HepG2 (cell line): ENCODE results near the gene SSNA1. TPM values are rescaled to one million over a fixed set of nuclear protein-coding genes. Genes with fewer than 3 reads are reported as not detected.
A peak's percentile ranks its signal among the peaks of the same experiment; 100 is the strongest.

Experiments used
- FOXK2 ChIP-seq: fragments of 450-650 bp; IDR thresholded peaks from 2 replicates; pipeline ENCODE4 v1.6.1; 2016
- IRF9 ChIP-seq: sonication (generic); formaldehyde crosslinking; IDR thresholded peaks from 2 replicates; pipeline ENCODE4 v1.8.0; 2022; ENCODE audit warnings: missing genetic modification reagents, mild to moderate bottlenecking, borderline replicate concordance
- PRPF4 ChIP-seq: fragments of 200-400 bp; formaldehyde crosslinking; IDR thresholded peaks from 2 replicates; pipeline ENCODE4 v1.6.1; 2016; ENCODE audit warnings: low read length, low read depth; ENCODE audit not compliant: poor library complexity, severe bottlenecking
- SRF ChIP-seq: IDR thresholded peaks from 2 replicates; pipeline ENCODE4 v1.6.1; 2011; ENCODE audit warnings: mild to moderate bottlenecking, low read depth, low read length, moderate library complexity
- WIZ ChIP-seq: sonication (generic); formaldehyde crosslinking; IDR thresholded peaks from 2 replicates; pipeline ENCODE4 v1.5.1; 2020; ENCODE audit warnings: mild to moderate bottlenecking, missing genetic modification reagents
- ZNF280D ChIP-seq: sonication (generic); formaldehyde crosslinking; IDR thresholded peaks from 2 replicates; pipeline ENCODE4 v1.5.1; 2020; ENCODE audit warnings: mild to moderate bottlenecking, missing genetic modification reagents
- ZNF33B ChIP-seq: sonication (generic); formaldehyde crosslinking; IDR thresholded peaks from 2 replicates; pipeline ENCODE4 v1.5.1; 2020; ENCODE audit warnings: mild to moderate bottlenecking, missing genetic modification reagents
- ZNF749 ChIP-seq: sonication (generic); formaldehyde crosslinking; IDR thresholded peaks from 2 replicates; pipeline ENCODE4 v1.8.0; 2022; ENCODE audit warnings: mild to moderate bottlenecking, missing genetic modification reagents, moderate library complexity, borderline replicate concordance
- polyA plus RNA-seq, 8 experiments: library from polyadenylated mRNA; depleted of rRNA in 3 of 8; stranded (reverse) in 7 of 8; unstranded in 1 of 8; fragments of >200 nt; fragmentation: Illumina TruSeq in 4 of 8; extraction: Trizol in 4 of 8; gene quantifications; 2 replicates each; pipeline versions ENCODE4 v1.2.1 to v1.2.3, GENCODE V29; 2011 to 2016; ENCODE audit warnings: low read depth in 4 of 8, missing spikeins in 1 of 8, mixed read lengths in 1 of 8; ENCODE audit not compliant: insufficient read depth in 1 of 8
- total RNA-seq, 5 experiments: library from RNA; depleted of rRNA; stranded (reverse); fragments of >200 nt; fragmentation: Illumina TruSeq; extraction: Trizol; gene quantifications; 2 replicates each; pipeline ENCODE4 v1.2.3, GENCODE V29; 2016; ENCODE audit warnings: low read depth in 1 of 5
- TF ChIP-seq, protein P1 (sequence below): sonication (generic); formaldehyde crosslinking; IDR thresholded peaks from 2 replicates; pipeline ENCODE4 v1.5.1; 2020; ENCODE audit warnings: mild to moderate bottlenecking, missing genetic modification reagents, borderline replicate concordance
- TF ChIP-seq, protein P2 (sequence below): sonication (generic); formaldehyde crosslinking; IDR thresholded peaks from 2 replicates; pipeline ENCODE4 v1.9.0; 2021; ENCODE audit warnings: mild to moderate bottlenecking, missing genetic modification reagents

SSNA1 gene
- total and polyA plus RNA-seq, 2 of the 13 experiments (the other 11 are each of a cell fraction or from before 2014, with no cell fraction given), result 35.9 to 49.4 TPM

DNA sequence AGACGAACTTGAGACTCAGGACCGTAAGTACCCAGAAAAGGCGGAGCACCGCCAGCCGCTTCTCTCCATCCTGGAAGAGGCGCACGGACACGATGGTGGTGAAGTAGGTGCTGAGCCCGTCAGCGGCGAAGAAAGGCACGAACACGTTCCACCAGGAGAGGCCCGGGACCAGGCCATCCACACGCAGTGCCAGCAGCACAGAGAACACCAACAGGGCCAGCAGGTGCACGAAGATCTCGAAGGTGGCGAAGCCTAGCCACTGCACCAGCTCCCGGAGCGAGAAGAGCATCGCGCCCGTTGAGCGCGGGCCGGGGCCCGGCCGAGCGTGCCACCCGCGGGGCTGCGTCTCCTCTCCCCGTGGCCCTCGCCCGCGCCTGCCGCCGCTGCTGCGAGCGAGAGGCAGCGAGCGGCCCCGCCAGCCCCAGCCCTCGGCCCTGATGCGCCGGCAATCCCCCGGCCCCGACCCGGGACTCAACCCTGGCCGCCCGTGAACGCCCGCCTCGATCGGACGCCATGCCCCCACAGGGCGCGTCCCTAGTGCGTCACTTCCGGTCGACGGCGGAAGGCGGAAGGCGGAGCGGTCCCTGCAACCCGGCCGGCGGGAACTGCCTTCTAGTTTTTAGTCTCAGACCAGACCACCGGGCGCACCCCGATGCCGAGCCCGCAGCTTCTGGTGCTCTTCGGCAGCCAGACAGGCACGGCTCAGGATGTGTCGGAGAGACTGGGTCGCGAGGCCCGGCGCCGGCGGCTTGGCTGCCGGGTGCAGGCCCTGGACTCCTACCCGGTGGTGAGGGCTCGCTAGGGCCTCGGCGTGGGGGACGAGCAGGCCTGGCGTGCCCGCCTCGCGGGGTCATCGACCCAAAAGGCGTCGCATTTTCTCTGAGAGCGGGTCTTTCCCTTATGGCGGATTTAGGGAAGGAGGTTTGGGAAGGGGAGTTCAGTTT is 16.9 kb downstream of the SSNA1 start, which contains the start of the genes NDOR1 and TMEM203 (continued):
- TF ChIP-seq, protein P1, sequence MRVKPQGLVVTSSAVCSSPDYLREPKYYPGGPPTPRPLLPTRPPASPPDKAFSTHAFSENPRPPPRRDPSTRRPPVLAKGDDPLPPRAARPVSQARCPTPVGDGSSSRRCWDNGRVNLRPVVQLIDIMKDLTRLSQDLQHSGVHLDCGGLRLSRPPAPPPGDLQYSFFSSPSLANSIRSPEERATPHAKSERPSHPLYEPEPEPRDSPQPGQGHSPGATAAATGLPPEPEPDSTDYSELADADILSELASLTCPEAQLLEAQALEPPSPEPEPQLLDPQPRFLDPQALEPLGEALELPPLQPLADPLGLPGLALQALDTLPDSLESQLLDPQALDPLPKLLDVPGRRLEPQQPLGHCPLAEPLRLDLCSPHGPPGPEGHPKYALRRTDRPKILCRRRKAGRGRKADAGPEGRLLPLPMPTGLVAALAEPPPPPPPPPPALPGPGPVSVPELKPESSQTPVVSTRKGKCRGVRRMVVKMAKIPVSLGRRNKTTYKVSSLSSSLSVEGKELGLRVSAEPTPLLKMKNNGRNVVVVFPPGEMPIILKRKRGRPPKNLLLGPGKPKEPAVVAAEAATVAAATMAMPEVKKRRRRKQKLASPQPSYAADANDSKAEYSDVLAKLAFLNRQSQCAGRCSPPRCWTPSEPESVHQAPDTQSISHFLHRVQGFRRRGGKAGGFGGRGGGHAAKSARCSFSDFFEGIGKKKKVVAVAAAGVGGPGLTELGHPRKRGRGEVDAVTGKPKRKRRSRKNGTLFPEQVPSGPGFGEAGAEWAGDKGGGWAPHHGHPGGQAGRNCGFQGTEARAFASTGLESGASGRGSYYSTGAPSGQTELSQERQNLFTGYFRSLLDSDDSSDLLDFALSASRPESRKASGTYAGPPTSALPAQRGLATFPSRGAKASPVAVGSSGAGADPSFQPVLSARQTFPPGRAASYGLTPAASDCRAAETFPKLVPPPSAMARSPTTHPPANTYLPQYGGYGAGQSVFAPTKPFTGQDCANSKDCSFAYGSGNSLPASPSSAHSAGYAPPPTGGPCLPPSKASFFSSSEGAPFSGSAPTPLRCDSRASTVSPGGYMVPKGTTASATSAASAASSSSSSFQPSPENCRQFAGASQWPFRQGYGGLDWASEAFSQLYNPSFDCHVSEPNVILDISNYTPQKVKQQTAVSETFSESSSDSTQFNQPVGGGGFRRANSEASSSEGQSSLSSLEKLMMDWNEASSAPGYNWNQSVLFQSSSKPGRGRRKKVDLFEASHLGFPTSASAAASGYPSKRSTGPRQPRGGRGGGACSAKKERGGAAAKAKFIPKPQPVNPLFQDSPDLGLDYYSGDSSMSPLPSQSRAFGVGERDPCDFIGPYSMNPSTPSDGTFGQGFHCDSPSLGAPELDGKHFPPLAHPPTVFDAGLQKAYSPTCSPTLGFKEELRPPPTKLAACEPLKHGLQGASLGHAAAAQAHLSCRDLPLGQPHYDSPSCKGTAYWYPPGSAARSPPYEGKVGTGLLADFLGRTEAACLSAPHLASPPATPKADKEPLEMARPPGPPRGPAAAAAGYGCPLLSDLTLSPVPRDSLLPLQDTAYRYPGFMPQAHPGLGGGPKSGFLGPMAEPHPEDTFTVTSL (CRISPR knock-in tag), result no peak
- TF ChIP-seq FOXK2 (no peak), ZNF33B (CRISPR knock-in tag) (peak; percentile 33; the same call in 1 of the 2 replicates), PRPF4 (no peak), ZNF280D (CRISPR knock-in tag) (0 out of 2 replicates have a peak, but pooled peaks have one; percentile 53), ZNF749 (CRISPR knock-in tag) (no peak; the same call in 1 of the 2 replicates), IRF9 (peak; percentile 67), SRF (peak; percentile 70; the same call in 1 of the 2 replicates), WIZ (CRISPR knock-in tag) (no peak)
- TF ChIP-seq, protein P2, sequence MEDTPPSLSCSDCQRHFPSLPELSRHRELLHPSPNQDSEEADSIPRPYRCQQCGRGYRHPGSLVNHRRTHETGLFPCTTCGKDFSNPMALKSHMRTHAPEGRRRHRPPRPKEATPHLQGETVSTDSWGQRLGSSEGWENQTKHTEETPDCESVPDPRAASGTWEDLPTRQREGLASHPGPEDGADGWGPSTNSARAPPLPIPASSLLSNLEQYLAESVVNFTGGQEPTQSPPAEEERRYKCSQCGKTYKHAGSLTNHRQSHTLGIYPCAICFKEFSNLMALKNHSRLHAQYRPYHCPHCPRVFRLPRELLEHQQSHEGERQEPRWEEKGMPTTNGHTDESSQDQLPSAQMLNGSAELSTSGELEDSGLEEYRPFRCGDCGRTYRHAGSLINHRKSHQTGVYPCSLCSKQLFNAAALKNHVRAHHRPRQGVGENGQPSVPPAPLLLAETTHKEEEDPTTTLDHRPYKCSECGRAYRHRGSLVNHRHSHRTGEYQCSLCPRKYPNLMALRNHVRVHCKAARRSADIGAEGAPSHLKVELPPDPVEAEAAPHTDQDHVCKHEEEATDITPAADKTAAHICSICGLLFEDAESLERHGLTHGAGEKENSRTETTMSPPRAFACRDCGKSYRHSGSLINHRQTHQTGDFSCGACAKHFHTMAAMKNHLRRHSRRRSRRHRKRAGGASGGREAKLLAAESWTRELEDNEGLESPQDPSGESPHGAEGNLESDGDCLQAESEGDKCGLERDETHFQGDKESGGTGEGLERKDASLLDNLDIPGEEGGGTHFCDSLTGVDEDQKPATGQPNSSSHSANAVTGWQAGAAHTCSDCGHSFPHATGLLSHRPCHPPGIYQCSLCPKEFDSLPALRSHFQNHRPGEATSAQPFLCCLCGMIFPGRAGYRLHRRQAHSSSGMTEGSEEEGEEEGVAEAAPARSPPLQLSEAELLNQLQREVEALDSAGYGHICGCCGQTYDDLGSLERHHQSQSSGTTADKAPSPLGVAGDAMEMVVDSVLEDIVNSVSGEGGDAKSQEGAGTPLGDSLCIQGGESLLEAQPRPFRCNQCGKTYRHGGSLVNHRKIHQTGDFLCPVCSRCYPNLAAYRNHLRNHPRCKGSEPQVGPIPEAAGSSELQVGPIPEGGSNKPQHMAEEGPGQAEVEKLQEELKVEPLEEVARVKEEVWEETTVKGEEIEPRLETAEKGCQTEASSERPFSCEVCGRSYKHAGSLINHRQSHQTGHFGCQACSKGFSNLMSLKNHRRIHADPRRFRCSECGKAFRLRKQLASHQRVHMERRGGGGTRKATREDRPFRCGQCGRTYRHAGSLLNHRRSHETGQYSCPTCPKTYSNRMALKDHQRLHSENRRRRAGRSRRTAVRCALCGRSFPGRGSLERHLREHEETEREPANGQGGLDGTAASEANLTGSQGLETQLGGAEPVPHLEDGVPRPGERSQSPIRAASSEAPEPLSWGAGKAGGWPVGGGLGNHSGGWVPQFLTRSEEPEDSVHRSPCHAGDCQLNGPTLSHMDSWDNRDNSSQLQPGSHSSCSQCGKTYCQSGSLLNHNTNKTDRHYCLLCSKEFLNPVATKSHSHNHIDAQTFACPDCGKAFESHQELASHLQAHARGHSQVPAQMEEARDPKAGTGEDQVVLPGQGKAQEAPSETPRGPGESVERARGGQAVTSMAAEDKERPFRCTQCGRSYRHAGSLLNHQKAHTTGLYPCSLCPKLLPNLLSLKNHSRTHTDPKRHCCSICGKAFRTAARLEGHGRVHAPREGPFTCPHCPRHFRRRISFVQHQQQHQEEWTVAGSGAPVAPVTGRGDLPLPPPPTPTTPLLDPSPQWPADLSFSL, result no peak
